HepG2 (cell line): ENCODE results near the gene GTF2A2.

Source experiments
- ARID3A ChIP-seq: IDR thresholded peaks from 2 replicates; pipeline ENCODE4 v1.6.1; 2012; ENCODE audit warnings: low read depth, low read length, improper control_type of control experiment
- BATF2 ChIP-seq: sonication (generic); formaldehyde crosslinking; IDR thresholded peaks from 2 replicates; pipeline ENCODE4 v1.8.0; 2022; ENCODE audit warnings: mild to moderate bottlenecking, missing genetic modification reagents, moderate library complexity
- BRF2 ChIP-seq: sonication (generic); formaldehyde crosslinking; IDR thresholded peaks from 2 replicates; pipeline ENCODE4 v1.8.1; 2022; ENCODE audit warnings: mild to moderate bottlenecking, missing genetic modification reagents
- CTCF ChIP-seq: sonication (generic); formaldehyde crosslinking; IDR thresholded peaks from 2 replicates; pipeline ENCODE4 v1.5.0; 2020; ENCODE audit warnings: mild to moderate bottlenecking, missing genetic modification reagents, moderate library complexity
- GATAD1 ChIP-seq: IDR thresholded peaks from 2 replicates; pipeline ENCODE4 v1.6.1; 2016; ENCODE audit warnings: missing genetic modification reagents, missing compliant biosample characterization
- HMG20A ChIP-seq: IDR thresholded peaks from 2 replicates; pipeline ENCODE4 v1.6.1; 2016; ENCODE audit warnings: borderline replicate concordance
- HNF4A ChIP-seq: sonication (generic); formaldehyde crosslinking; IDR thresholded peaks from 2 replicates; pipeline ENCODE4 v1.4.0; 2020; ENCODE audit warnings: missing genetic modification reagents
- NFIC ChIP-seq: IDR thresholded peaks from 2 replicates; pipeline ENCODE4 v1.6.1; 2012; ENCODE audit warnings: mild to moderate bottlenecking, low read length, inconsistent platforms
- ONECUT2 ChIP-seq: sonication (generic); formaldehyde crosslinking; IDR thresholded peaks from 2 replicates; pipeline ENCODE4 v1.4.0; 2020; ENCODE audit warnings: missing genetic modification reagents
- RERE ChIP-seq: IDR thresholded peaks from 2 replicates; pipeline ENCODE4 v1.6.1; 2016; ENCODE audit warnings: low read depth, missing genetic modification reagents, missing compliant biosample characterization
- TEF ChIP-seq: sonication (generic); formaldehyde crosslinking; IDR thresholded peaks from 2 replicates; pipeline ENCODE4 v1.5.0; 2020; ENCODE audit warnings: missing genetic modification reagents
- TFE3 ChIP-seq: IDR thresholded peaks from 2 replicates; pipeline ENCODE4 v1.6.1; 2016
- ZBTB21 ChIP-seq: sonication (generic); formaldehyde crosslinking; IDR thresholded peaks from 2 replicates; pipeline ENCODE4 v1.4.0; 2020; ENCODE audit warnings: missing genetic modification reagents
- ZNF33A ChIP-seq: sonication (generic); formaldehyde crosslinking; IDR thresholded peaks from 2 replicates; pipeline ENCODE4 v1.5.1; 2020; ENCODE audit warnings: missing genetic modification reagents, mild to moderate bottlenecking, moderate library complexity, borderline replicate concordance

- TF ChIP-seq CTCF (CRISPR knock-in tag) (no peak), BRF2 (CRISPR knock-in tag) (no peak), BATF2 (no peak), NFIC (no peak), ONECUT2 (CRISPR knock-in tag) (no peak), ARID3A (no peak), HNF4A (CRISPR knock-in tag) (no peak), HMG20A (CRISPR knock-in tag) (no peak), ZNF33A (CRISPR knock-in tag) (no peak), TFE3 (CRISPR knock-in tag) (no peak), GATAD1 (CRISPR knock-in tag) (no peak), ZBTB21 (CRISPR knock-in tag) (no peak), TEF (CRISPR knock-in tag) (no peak), RERE (CRISPR knock-in tag) (no peak)
These were observed 11.2 kb upstream of the GTF2A2 start for GRCh38 chr15:59668556-59668955.
